Thyroid gland (tissue), 4 donors: ENCODE measurements around the gene ZNF594.

Experiments used
- POLR2A ChIP-seq, 2 donors: fragments of 450-650 bp; IDR thresholded peaks; one replicate each; pipeline ENCODE4 v1.6.1; 2017; ENCODE audit warnings: antibody characterized with exemption in 2 of 2, mild to moderate bottlenecking in 2 of 2, moderate library complexity in 1 of 2
- TF ChIP-seq, protein P1 (sequence below), 6 experiments: fragments of 200-600 bp in 3 of 6; fragments of 450-650 bp in 3 of 6; sonication (generic) in 3 of 6; IDR thresholded peaks; one replicate each; pipeline ENCODE4 v1.5.1; 2016 to 2019; ENCODE audit warnings: antibody characterized with exemption in 6 of 6, mild to moderate bottlenecking in 2 of 6, inconsistent platforms in 1 of 6, moderate library complexity in 1 of 6

- no peak for TF ChIP-seq POLR2A (IDR thresholded peaks at IDR 0.05)
- TF ChIP-seq, protein P1, sequence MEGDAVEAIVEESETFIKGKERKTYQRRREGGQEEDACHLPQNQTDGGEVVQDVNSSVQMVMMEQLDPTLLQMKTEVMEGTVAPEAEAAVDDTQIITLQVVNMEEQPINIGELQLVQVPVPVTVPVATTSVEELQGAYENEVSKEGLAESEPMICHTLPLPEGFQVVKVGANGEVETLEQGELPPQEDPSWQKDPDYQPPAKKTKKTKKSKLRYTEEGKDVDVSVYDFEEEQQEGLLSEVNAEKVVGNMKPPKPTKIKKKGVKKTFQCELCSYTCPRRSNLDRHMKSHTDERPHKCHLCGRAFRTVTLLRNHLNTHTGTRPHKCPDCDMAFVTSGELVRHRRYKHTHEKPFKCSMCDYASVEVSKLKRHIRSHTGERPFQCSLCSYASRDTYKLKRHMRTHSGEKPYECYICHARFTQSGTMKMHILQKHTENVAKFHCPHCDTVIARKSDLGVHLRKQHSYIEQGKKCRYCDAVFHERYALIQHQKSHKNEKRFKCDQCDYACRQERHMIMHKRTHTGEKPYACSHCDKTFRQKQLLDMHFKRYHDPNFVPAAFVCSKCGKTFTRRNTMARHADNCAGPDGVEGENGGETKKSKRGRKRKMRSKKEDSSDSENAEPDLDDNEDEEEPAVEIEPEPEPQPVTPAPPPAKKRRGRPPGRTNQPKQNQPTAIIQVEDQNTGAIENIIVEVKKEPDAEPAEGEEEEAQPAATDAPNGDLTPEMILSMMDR (IDR thresholded peaks at IDR 0.05): no peak
Observed at GRCh38 chr17:5139458-5139732, 52.3 kb downstream of the ZNF594 start.
